ENCODE data around the gene SHISA5. TPM values are rescaled to one million over a fixed set of nuclear protein-coding genes. Genes with fewer than 3 reads are reported as not detected.

Gene SHISA5
- total RNA-seq, 2 experiments from 2014 or later: 78.1 to 87.2 TPM

DNA sequence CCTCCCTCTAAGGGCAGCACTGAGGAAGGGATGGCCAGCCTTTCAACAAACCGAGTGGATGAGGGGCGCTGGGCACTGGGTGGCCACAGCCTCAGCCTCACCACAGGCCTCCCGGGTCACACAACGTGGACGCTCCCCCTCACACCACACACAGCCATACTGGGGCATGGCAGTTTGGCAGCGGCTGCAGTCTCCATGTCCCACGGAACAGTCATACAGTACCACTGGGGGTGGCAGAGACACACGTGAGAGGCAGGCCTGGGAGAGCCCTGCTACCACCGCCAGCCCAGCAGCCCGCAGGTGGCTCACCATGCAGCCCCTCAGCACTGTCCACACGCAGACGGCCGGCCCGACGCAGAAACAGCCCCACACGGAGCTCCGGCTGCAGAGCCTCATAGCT, 85.8 kb downstream of the SHISA5 start:
- ChIA-PET POLR2A (no interaction called here), CTCF (interaction anchor here (1.7 to 2.1 kb wide), 2 partner anchors 17 to 18 kb away, joined by 5 to 7 read pairs; no protein-coding TSS in a partner anchor)

Other genes with a start within 250 kb of the SHISA5 start
- 10 to 100 TPM; 28.8 to 32.2 TPM for gene NME6, start 202.8 kb downstream of the SHISA5 start, total RNA-seq
- not detected for gene SPINK8, start 170.5 kb downstream of the SHISA5 start, total RNA-seq
- not detected for gene FBXW12, start 132.0 kb downstream of the SHISA5 start, total RNA-seq
- gene PLXNB1, start 74.1 kb downstream of the SHISA5 start, total RNA-seq: 1 to 10 TPM; 4.9 to 5.3 TPM
- gene CCDC51, start 64.1 kb downstream of the SHISA5 start, total RNA-seq: 10 to 100 TPM; 28.3 to 30.7 TPM
- gene TMA7, start 63.9 kb downstream of the SHISA5 start, total RNA-seq: 100 to 1,000 TPM; 402 to 429 TPM
- gene ATRIP, start 57.4 kb downstream of the SHISA5 start, total RNA-seq: 10 to 100 TPM; 20.8 to 21.3 TPM
- 10 to 100 TPM; 16.2 to 18.7 TPM for gene PFKFB4, start 52.6 kb upstream of the SHISA5 start, total RNA-seq
- not detected for gene UCN2, start 59.6 kb upstream of the SHISA5 start, total RNA-seq
- 1 to 10 TPM in 1 of 2 experiments, under 1 TPM in 1; 0.99 to 1.3 TPM for gene COL7A1, start 91.2 kb upstream of the SHISA5 start, total RNA-seq
- 100 to 1,000 TPM; 230 to 237 TPM for gene UQCRC1, start 105.5 kb upstream of the SHISA5 start, total RNA-seq
- gene TMEM89, start 117.6 kb upstream of the SHISA5 start, total RNA-seq: not detected
- 10 to 100 TPM; 30.4 to 32.8 TPM for gene SLC26A6, start 131.3 kb upstream of the SHISA5 start, total RNA-seq
- 10 to 100 TPM; 23.6 to 24.4 TPM for gene CELSR3, start 158.7 kb upstream of the SHISA5 start, total RNA-seq
- gene NCKIPSD, start 181.7 kb upstream of the SHISA5 start, total RNA-seq: 10 to 100 TPM; 42.2 to 42.6 TPM
- gene IP6K2, start 213.0 kb upstream of the SHISA5 start, total RNA-seq: 10 to 100 TPM; 42.8 to 47.9 TPM